BE2C (cell line): ENCODE data around the gene AIPL1.

ENCODE experiments used
- DNase-seq: peaks from one replicate; pipeline ENCODE4 v3.0.0-alpha.2; 2020
- H3K27me3 ChIP-seq: fragments of 250-450 bp; sonication (Bioruptor Pico); 2 replicates; pipeline ENCODE4 v1.5.1; 2020; ENCODE audit warnings: mild to moderate bottlenecking
- H3K36me3 ChIP-seq: fragments of 250-450 bp; sonication (Bioruptor Pico); 2 replicates; pipeline ENCODE4 v1.5.1; 2020; ENCODE audit warnings: mild to moderate bottlenecking
- H3K4me1 ChIP-seq: fragments of 250-450 bp; sonication (Bioruptor Pico); 2 replicates; pipeline ENCODE4 v1.5.1; 2020
- H3K4me3 ChIP-seq: 2 replicates; pipeline ENCODE4 v1.5.1; 2011; ENCODE audit warnings: low read depth, low read length
- H3K9me3 ChIP-seq: fragments of 250-450 bp; sonication (Bioruptor Pico); 2 replicates; pipeline ENCODE4 v1.5.1; 2020
- CTCF ChIP-seq: IDR thresholded peaks from 2 replicates; pipeline ENCODE4 v1.5.1; 2012; ENCODE audit warnings: mild to moderate bottlenecking, low read depth, low read length

The AIPL1 gene

GRCh38 chr17:6462692-6463091 is 27.8 kb upstream of the AIPL1 start:
- Histone ChIP-seq H3K27me3 (no peaks in the 10 kb centered on the region), H3K4me3 (no peak overlapping the region), H3K36me3 (no peaks in the 10 kb centered on the region), H3K4me1 (no peaks in the 10 kb centered on the region), H3K9me3 (no peaks in the 10 kb centered on the region)
- TF ChIP-seq CTCF, result no peak
- DNase-seq, result no peak

- Histone ChIP-seq H3K36me3 (no peaks in the 10 kb centered on the region), H3K4me3 (no peak overlapping the region), H3K27me3 (no peaks in the 10 kb centered on the region), H3K4me1 (no peaks in the 10 kb centered on the region), H3K9me3 (no peaks in the 10 kb centered on the region)
- no peak for TF ChIP-seq CTCF
- DNase-seq, result no peak
Measured at GRCh38 chr17:6461792-6462524, 27.0 kb upstream of the AIPL1 start.

GRCh38 chr17:6461246-6461645 is 26.3 kb upstream of the AIPL1 start:
- no peaks in the 10 kb centered on the region for H3K4me1 ChIP-seq
- no peak for TF ChIP-seq CTCF
- no peaks in the 10 kb centered on the region for H3K9me3 ChIP-seq
- H3K4me3 ChIP-seq, result no peak overlapping the region
- no peaks in the 10 kb centered on the region for H3K36me3 ChIP-seq
- no peaks in the 10 kb centered on the region for H3K27me3 ChIP-seq
- DNase-seq, result no peak

GRCh38 chr17:6460531-6461161 is 25.7 kb upstream of the AIPL1 start:
- no peaks in the 10 kb centered on the region for H3K4me1 ChIP-seq
- no peaks in the 10 kb centered on the region for H3K9me3 ChIP-seq
- H3K36me3 ChIP-seq, result no peaks in the 10 kb centered on the region
- TF ChIP-seq CTCF, result no peak
- H3K27me3 ChIP-seq, result no peaks in the 10 kb centered on the region
- no peak for DNase-seq
- no peak overlapping the region for H3K4me3 ChIP-seq

GRCh38 chr17:6458460-6458950 is 23.6 kb upstream of the AIPL1 start:
- no peak for DNase-seq
- H3K9me3 ChIP-seq, result no peaks in the 10 kb centered on the region
- no peaks in the 10 kb centered on the region for H3K36me3 ChIP-seq
- no peak overlapping the region for H3K4me3 ChIP-seq
- H3K27me3 ChIP-seq, result peaks cover 6% of the 10 kb centered on the region; the same call in 1 of the 2 replicates
- TF ChIP-seq CTCF, result no peak
- H3K4me1 ChIP-seq, result no peaks in the 10 kb centered on the region
